Gastroesophageal sphincter (tissue), 4 donors: ENCODE data around the gene RNF150. TPM values are rescaled to one million over a fixed set of nuclear protein-coding genes. Genes with fewer than 3 reads are reported as not detected.

Experiments used
- ATAC-seq: fragments of 150-250 bp; one replicate; pipeline ENCODE4 v1.9.1; 2016; ENCODE audit warnings: mild to moderate bottlenecking, moderate library complexity
- H3K27ac ChIP-seq, 4 donors: fragments of 200-600 bp; sonication (generic) in 3 of 4; 1 replicate in 3 of 4; 2 replicates in 1 of 4; pipeline ENCODE4 v1.5.1; 2016 to 2019
- H3K27me3 ChIP-seq: fragments of 200-600 bp; sonication (generic); one replicate; pipeline ENCODE4 v1.5.1; 2019
- H3K36me3 ChIP-seq, 2 donors: fragments of 200-600 bp; sonication (generic); one replicate each; pipeline ENCODE4 v1.5.1; 2019; ENCODE audit warnings: control low read depth in 1 of 2
- H3K4me1 ChIP-seq, 3 donors: fragments of 200-600 bp; sonication (generic); 1 replicate in 2 of 3; 2 replicates in 1 of 3; pipeline ENCODE4 v1.5.1; 2016 to 2019; ENCODE audit warnings: control low read depth in 2 of 3
- H3K4me3 ChIP-seq, 2 donors: fragments of 200-600 bp; sonication (generic); one replicate each; pipeline ENCODE4 v1.5.1; 2019; ENCODE audit warnings: mild to moderate bottlenecking in 1 of 2, moderate library complexity in 1 of 2
- H3K9me3 ChIP-seq, 3 donors: fragments of 200-600 bp; sonication (generic); one replicate each; pipeline ENCODE4 v1.5.1; 2017 to 2019; ENCODE audit warnings: control low read depth in 2 of 3
- CTCF ChIP-seq, 4 experiments: fragments of 200-600 bp in 2 of 4; fragments of 450-650 bp in 2 of 4; sonication (generic) in 1 of 4; IDR thresholded peaks; one replicate each; pipeline ENCODE4 v1.5.1; 2017 to 2019; ENCODE audit warnings: antibody characterized with exemption in 4 of 4, mild to moderate bottlenecking in 2 of 4, moderate library complexity in 2 of 4
- EP300 ChIP-seq: sonication (generic); formaldehyde crosslinking; IDR thresholded peaks from one replicate; pipeline ENCODE4 v1.6.1; 2017; ENCODE audit warnings: antibody characterized with exemption, mild to moderate bottlenecking
- POLR2A ChIP-seq, 2 donors: fragments of 450-650 bp; IDR thresholded peaks; one replicate each; pipeline ENCODE4 v1.6.1; 2017; ENCODE audit warnings: antibody characterized with exemption in 2 of 2, mild to moderate bottlenecking in 2 of 2, moderate library complexity in 1 of 2
- POLR2AphosphoS5 ChIP-seq: sonication (generic); formaldehyde crosslinking; IDR thresholded peaks from one replicate; pipeline ENCODE4 v1.6.1; 2017; ENCODE audit warnings: antibody characterized with exemption
- whole genome bisulfite sequencing, 2 donors: methylation state at CpG; one replicate each; pipeline ENCODE4 v1.1.5; 2018; ENCODE audit warnings: low coverage in 1 of 2; 5-methylcytosine and 5-hydroxymethylcytosine counted together
- total RNA-seq, 4 donors: library from RNA; depleted of rRNA; stranded (reverse); fragments of >200 nt; gene quantifications; one replicate each; pipeline ENCODE4 v1.1.0, GENCODE V29; 2016

The RNF150 gene
- total RNA-seq, 4 donors from 2014 or later: 36.5 to 70.5 (median 59.9) TPM

- no peaks in the 10 kb centered on the region for H3K9me3 ChIP-seq
- ATAC-seq: no peak
- H3K4me1 ChIP-seq: peaks cover 0 to 25% (median 6%) of the 10 kb centered on the region in 3 donors
- WGBS, 2 donors: 75 to 88% methylated on average over 1 of the region's 2 CpGs
- no peaks in the 10 kb centered on the region for H3K36me3 ChIP-seq
- H3K27me3 ChIP-seq: no peaks in the 10 kb centered on the region
- no peak overlapping the region for H3K4me3 ChIP-seq
- peak overlapping the region in 2 of 4 donors; percentile 4 to 35 for H3K27ac ChIP-seq
- TF ChIP-seq CTCF (IDR thresholded peaks at IDR 0.05): no peak
- TF ChIP-seq POLR2AphosphoS5: no peak
- TF ChIP-seq EP300: no peak
- no peak for TF ChIP-seq POLR2A (IDR thresholded peaks at IDR 0.05)
These were observed 279.1 kb downstream of the RNF150 start for GRCh38 chr4:140854168-140854567.

GRCh38 chr4:140851804-140852203 is 281.5 kb downstream of the RNF150 start:
- 55 to 63% methylated on average over 1 of the region's 1 CpG for WGBS, 2 donors

GRCh38 chr4:140851032-140851636 is 282.1 kb downstream of the RNF150 start:
- ATAC-seq: peak; percentile 65
- Histone ChIP-seq H3K27me3 (no peaks in the 10 kb centered on the region), H3K4me3 (no peak overlapping the region), H3K36me3 (no peaks in the 10 kb centered on the region), H3K9me3 (no peaks in the 10 kb centered on the region), H3K4me1 (peaks cover 0 to 8% (median 0%) of the 10 kb centered on the region in 3 donors), H3K27ac (no peak overlapping the region)
- WGBS, 2 donors: 1 to 2% methylated on average over 5 to 6 of the region's 6 CpGs
- TF ChIP-seq POLR2A (IDR thresholded peaks at IDR 0.05) (no peak), CTCF (IDR thresholded peaks at IDR 0.05) (peak; percentile 63 to 93 (median 79))

More at GRCh38 chr4:140851804-140852203, 281.5 kb downstream of the RNF150 start:
- Histone ChIP-seq H3K4me1 (peaks cover 0 to 15% (median 4%) of the 10 kb centered on the region in 3 donors), H3K36me3 (no peaks in the 10 kb centered on the region), H3K27ac (no peak overlapping the region), H3K4me3 (no peak overlapping the region), H3K9me3 (no peaks in the 10 kb centered on the region), H3K27me3 (no peaks in the 10 kb centered on the region)
- no peak for ATAC-seq
- TF ChIP-seq POLR2A (IDR thresholded peaks at IDR 0.05) (no peak), POLR2AphosphoS5 (no peak), EP300 (no peak), CTCF (IDR thresholded peaks at IDR 0.05) (no peak)

- Histone ChIP-seq H3K36me3 (no peaks in the 10 kb centered on the region), H3K4me1 (peaks cover 0 to 5% (median 0%) of the 10 kb centered on the region in 3 donors), H3K27me3 (no peaks in the 10 kb centered on the region), H3K4me3 (no peak overlapping the region), H3K27ac (no peak overlapping the region), H3K9me3 (no peaks in the 10 kb centered on the region)
- ATAC-seq: no peak
- TF ChIP-seq EP300: no peak
- no peak for TF ChIP-seq CTCF (IDR thresholded peaks at IDR 0.05)
- TF ChIP-seq POLR2AphosphoS5: no peak
- no peak for TF ChIP-seq POLR2A (IDR thresholded peaks at IDR 0.05)
- WGBS, 2 donors: 92 to 100% methylated on average over 1 of the region's 1 CpG
These were observed 283.7 kb downstream of the RNF150 start for GRCh38 chr4:140849526-140849925.

GRCh38 chr4:140846736-140847135 is 286.5 kb downstream of the RNF150 start:
- no peaks in the 10 kb centered on the region for H3K27me3 ChIP-seq
- TF ChIP-seq EP300 (no peak), CTCF (IDR thresholded peaks at IDR 0.05) (no peak), POLR2AphosphoS5 (no peak), POLR2A (IDR thresholded peaks at IDR 0.05) (no peak)
- no peaks in the 10 kb centered on the region for H3K36me3 ChIP-seq
- ATAC-seq: no peak
- H3K4me1 ChIP-seq: peaks cover 0 to 5% (median 0%) of the 10 kb centered on the region in 3 donors
- no peak overlapping the region for H3K4me3 ChIP-seq
- H3K27ac ChIP-seq: no peak overlapping the region
- H3K9me3 ChIP-seq: no peaks in the 10 kb centered on the region
